ENCODE data around the gene CFAP53.

DNA sequence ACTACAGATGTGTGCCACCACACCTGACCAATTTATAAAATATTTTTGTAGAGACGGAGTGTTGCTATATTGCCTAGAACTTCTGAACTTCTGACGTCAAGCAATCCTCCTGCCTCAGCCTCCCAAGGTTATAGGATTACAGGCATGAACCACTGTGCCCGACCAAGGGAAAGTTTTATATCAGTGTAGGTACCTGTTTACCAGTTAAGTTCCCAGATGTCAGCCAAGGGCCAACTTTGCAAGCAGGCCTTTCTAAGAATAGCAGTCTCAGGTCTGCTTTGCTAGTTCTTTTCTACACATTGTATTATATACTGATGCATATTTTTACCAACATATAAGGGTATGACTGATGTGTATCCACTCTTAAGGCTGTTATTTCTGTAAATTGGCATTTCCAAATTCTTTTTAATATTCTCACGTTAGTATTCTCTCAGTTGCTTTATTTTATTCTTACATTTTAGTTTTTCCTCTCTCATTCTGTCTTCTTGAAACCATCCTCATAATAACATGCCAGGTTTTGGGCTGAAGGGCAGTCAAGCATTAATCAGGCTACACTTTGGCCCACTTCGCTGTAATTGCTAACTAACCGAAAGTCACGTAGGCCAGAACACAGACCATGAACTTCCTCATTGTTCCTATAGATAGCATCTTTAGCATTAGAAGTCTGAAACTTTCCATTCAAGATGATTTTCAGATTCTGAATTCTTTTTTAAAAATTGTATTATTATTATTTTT is 46.2 kb upstream of the CFAP53 start:
- TF ChIP-seq CTCF (IDR thresholded peaks at IDR 0.05): no peak
- TF ChIP-seq POLR2A (IDR thresholded peaks at IDR 0.05): no peak

All from heart left ventricle (tissue), 13 donors.